HG02571 (cell line): ENCODE data around the gene NLRP5.

Source experiments
- ATAC-seq: cut with Tn5 transposase; IDR thresholded peaks from one replicate; pipeline ENCODE4 v1.9.1; 2021; ENCODE audit warnings: mild to moderate bottlenecking, moderate library complexity; ENCODE audit not compliant: unreplicated experiment

Gene NLRP5

DNA sequence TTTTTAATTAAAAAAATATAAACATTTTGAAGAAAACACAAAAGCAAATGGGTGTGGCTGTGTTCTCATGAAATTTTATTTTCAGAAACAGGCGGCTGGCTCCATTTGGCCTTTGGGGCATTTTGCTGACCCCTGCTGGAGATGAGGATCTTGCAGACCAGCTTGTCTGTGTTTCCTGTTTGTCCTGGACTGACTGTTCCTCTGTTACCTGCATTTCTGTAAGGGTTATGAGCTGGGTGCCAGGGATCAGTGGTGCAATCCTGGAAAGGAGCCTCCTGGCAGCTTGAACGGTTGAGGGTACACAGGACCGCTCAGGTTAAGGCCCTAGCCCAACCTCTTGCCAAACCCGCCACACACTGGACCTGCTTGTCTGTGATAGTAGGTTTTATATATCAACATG lies 84.6 kb downstream of the NLRP5 start:
- ATAC-seq: no peak

DNA sequence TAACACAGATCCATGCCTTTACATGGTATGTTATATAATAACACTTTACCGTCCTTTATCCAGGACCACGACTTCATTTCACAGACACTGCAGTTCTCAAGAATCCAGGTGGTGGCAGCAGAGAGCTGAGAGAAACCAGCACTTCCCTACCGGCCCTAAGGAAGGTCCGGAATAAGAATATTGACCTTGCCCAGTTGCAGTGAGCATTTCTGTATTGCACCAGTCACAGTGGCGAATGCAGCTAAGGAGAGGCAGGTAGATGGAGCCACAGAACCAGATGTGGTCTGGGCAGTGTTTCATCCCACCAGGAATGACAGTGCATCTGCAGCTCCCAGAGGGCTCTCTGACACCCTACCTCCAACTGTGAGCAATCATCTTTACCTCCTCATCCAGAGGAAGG lies 89.9 kb downstream of the NLRP5 start:
- no peak for ATAC-seq

DNA sequence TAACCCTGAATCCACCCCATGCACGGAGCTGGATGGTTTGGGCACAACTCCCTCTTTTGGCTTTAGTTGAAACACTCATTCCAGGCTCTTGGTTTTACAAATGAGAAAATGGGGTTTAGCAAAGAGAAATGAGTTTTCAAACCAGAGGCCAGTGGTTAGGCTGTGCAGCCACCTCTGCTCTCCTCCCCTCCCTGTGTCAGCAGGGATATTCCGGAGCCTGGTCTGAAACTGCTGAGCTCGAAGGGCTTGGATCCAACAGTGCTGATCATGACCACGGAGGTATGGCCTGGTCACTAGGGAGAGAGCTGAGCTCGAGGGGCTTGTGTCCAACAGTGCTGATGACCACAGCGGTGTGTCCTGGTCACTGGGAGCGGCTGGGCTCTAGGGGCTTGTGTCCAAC lies 93.0 kb downstream of the NLRP5 start:
- ATAC-seq: no peak

DNA sequence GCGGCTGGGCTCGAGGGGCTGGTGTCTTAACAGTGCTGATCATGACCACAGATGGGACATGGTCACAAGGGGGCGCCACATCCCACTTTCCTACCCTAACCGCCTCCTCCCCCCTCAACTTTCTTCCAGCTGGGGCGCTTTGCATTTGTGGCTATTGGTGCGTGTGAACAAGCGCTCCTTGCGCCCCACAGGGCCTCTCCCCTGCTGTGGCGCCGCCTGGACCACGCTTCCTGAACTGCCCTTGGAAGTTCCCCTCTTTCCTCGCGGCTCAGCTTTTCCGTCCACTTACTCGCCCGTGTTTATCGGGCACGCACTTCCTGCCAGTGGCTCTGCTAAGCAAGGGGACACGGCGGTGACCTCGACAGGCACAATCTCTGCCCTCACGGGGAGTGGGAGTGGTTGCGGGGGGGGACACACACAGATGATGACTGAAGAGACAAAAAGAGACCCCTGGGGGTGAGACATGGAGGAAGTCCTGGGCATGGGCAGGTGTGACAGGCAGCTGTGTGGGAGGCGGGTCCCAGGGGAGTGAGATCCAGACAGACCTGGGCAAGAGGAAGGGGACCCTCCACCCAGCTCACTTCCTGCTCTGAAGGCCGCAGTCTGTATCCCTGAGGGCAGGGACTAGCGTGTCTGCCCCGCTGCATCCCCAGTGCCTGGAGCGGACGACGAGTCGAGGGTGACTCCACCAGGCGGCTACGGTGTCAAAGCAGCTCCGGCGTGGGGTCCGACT lies 94.3 kb downstream of the NLRP5 start:
- no peak for ATAC-seq

DNA sequence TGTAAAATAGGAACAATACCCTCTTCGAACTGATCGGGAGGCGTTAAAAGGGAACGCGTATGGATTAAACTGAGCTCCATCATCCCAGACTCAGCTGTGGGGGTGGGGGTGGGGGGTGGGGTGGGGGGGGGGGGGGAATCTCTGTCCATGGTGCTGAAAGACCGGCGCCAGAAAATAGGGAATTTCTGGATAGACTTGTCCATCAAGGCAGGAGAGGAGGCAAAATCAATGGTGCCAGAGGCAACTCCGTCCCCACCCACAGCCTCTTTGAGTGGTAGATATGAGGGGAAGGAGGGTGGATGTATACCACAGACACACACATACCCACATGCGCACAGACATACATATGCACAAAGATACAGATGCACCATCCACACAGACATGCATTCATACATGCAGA lies 97.1 kb downstream of the NLRP5 start:
- no peak for ATAC-seq

DNA sequence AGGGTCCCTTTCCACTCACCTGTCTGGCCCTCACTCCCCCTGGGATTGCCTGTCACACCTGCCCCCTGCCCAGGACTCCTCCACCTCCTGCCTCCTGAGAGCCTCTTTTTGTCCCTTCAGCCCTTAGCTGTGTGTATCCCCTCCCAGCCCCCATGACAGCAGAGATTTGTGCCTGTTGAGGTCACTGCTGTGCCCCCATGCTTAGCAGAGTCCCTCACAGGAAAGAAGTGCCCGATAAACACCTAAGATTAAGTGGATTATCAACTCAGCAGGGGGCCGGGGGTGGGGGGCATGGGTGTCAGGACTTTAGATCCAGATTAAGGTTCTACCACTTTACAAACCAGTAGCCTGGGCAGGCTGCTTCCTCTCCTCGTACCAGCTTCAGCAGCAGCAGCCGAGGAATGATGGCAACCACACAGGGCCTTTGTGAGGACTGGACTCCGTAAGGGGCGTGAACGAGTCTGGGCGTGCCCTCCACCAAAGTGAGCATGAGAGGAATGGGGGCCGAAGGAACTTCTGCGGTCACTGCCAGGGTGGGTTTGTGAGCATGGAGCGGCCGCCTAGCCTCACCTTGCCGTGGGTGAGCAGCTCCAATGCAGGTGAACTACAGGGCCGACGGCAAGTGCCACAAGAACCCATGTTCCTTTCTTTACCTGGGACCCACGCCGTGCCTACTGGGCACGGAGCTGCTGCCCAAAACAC lies 98.4 kb downstream of the NLRP5 start:
- ATAC-seq: no peak

- ATAC-seq: no peak
Measured at GRCh38 chr19:56085571-56086275, 99.1 kb downstream of the NLRP5 start.

GRCh38 chr19:56086671-56087430 lies 100.3 kb downstream of the NLRP5 start:
- no peak for ATAC-seq

DNA sequence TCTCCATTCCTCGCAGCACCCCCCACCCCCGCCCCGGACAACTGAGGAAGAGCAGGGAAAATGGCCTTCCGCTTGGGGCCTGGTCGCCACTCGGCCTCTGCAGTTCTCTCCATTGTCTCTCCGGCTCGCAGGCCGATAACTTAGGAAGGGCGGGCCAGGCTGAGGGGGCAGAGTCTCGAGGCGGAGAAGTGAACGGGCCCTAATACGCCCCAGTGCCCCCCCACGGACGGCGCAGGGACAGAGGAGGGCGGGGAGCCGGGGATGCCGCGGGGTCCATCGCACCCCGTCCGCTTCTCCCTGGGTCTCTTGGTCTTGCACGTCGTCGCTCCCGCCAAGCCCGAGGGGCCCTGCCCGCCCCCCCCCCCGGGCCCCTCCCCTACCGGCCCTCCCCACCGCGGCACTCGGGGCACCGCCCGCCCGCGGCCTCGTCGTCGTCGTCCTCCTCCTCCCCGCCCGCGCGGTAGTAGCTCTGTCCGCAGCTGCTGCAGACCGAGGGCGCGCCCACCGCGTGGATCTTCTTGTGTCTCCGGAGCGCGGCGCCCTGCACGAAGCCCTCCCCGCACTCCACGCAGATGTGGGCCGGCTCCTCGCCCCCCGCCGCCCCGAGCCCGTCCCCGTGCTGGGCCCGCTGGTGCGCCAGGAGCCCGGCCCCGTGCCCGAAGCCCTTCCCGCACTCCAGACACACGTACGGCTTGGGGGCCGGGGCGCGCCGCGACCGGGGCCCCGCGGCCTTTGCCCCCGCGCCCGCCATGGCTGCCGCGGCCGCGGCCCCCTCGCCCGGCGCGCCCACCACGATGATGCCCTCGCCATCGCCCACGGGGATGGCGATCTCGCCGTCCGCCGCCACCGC lies 101.3 kb downstream of the NLRP5 start:
- ATAC-seq: no peak

GRCh38 chr19:56088497-56089215 lies 102.1 kb downstream of the NLRP5 start:
- ATAC-seq: no peak

- ATAC-seq: no peak
Measured at GRCh38 chr19:56089344-56089743, 102.8 kb downstream of the NLRP5 start.

DNA sequence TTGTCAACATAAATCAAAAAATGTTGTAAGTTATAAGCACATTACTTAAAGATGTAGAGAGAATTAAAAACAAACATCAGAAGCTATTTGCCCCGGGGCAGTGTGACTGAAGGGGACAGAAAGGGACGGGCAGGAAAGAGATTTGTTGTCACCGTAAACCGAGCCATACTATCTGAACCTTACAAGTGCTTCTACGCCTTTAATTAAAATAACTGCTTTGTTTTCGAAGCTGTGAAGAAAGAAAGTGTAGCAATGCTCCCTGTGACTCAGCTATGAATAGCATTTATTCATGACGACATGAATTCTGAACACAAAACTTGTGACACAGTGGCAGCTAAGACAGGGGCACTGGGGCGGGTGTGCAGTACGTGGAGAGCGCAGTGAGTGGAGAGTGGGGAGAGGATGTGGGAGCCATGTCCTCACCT lies 104.5 kb downstream of the NLRP5 start:
- ATAC-seq: no peak

DNA sequence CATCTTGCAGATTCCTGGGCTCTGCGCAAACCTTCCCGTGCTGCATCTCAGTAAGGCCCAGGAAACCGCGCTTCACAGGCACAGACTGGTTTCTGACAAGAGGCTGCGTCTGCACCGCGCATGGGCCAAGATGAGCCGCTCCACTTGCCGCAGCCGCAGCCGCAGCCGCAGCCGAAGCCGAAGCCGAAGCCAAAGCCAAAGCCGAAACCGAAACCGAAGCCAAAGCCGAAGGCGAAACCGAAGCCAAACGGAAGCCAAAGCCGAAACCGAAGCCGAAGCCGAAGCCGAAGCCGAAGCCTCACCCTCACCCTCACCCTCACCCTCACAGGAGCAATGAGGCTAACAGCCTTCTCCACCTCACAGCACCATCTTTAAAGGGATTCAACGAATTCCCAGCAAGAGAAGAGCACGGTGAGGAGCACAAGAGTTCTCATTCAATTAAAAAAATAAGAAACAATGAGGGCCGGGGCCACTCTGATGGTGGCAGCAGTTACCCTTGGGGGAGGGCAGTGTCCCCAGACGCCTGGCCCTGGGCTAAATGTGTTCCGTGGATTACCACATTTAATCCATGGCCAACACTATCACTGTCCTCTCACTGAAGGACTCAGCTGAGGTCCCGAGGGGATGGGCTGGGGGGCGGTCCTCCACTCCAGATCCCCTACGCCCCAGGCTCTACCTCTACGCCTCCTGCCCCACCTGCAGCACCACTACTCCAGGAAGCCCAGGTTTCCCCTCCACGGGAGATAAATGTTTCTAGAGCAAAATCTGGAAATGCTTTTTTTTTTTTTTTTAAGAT lies 105.4 kb downstream of the NLRP5 start:
- no peak for ATAC-seq

GRCh38 chr19:56092685-56093631 lies 106.4 kb downstream of the NLRP5 start:
- ATAC-seq: no peak

GRCh38 chr19:56094449-56094848 lies 107.9 kb downstream of the NLRP5 start:
- ATAC-seq: no peak

DNA sequence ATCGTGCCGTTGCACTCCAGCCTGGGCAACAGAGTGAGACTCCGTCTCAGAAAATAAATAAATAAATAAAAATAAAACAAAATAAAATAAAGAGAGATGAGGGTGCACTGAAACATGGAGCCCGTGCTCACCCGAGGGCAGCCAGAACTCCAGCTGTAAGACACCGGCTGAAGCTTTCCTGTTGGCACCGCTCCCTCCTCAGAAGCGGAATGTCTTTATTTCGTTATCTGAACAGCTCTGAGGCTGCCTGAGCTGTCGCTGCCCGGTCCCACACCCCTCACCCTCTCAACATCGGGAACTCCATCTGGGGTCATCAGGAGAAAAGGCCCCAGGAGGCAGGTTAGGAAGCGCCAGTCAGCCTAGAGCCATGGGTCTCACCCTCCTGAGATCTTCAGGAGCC lies 110.1 kb downstream of the NLRP5 start:
- no peak for ATAC-seq

GRCh38 chr19:56097306-56097705 lies 110.7 kb downstream of the NLRP5 start:
- no peak for ATAC-seq

DNA sequence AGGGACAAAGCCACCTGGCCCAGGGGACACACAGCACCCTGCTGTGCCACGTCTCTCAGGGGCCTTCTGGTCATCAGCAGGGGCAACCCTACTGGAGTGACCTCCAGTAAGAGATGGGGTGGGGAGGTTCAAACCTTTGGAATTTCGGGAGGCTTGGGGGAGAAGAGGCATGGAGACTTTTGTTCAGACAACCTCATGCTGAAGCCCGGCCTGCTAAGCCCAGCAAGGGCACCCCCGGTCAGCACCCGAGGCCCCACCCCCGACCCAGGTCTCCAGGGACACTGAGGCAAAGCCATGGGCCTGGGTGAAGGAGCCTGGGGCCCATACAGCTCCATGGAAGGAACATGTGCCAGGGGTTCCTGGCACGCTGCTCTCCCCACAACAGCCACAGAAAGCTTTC lies 111.2 kb downstream of the NLRP5 start:
- no peak for ATAC-seq
